ENCODE measurements around the gene MKNK2. TPM values are rescaled to one million over a fixed set of nuclear protein-coding genes. Genes with fewer than 3 reads are reported as not detected.

Gene MKNK2
- total and polyA plus RNA-seq, 10 of the 15 experiments (the other 5 are each of a cell fraction or from before 2014, with no cell fraction given), result 9.6 to 365 (median 69.9) TPM

DNA sequence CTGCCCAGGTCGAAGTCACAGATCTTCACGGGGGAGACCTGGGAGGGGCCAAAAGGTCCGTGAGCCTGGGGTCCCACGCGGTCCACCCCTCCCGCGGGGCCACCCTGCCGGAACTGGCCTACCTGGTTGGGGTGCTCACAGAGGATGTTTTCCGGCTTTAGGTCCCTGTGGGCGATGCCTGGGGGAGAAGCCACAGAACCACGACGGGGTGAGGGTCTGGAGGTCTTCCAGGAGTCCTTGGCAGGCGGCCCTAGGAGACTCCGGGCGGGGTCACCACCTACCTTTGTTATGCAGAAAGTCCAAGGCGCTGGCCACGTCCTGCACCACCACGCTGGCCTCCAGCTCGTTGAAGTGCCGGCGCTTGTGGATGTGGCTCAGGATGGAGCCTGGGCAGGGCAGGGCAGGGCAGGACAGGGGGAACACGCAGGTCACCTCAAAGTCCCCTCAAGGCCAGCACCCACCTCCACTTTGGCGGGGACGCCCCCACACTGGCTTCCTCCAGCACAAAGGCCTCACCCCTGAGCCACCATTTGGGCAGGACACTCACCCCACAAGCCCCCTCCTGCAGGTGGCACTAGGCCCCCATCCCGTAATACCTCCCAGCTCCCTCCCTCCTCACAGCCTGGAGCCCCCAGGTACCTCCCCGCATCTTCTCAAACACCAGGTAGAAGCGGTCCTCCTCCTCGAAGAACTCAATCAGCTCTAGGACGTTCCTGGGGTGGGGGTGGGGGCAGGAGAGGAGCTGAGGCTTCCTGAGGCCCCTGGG, 8.4 kb downstream of the MKNK2 start (continued):
- TF ChIP-seq SIX5 (IDR thresholded peaks at IDR 0.05; ENCODE audit: low read depth, low read length, severe bottlenecking) (no peak), HDGF (IDR thresholded peaks at IDR 0.05) (peak; percentile 17), ZNF207 (IDR thresholded peaks at IDR 0.05; ENCODE audit: borderline replicate concordance) (peak; percentile 29; the same call in 1 of the 2 replicates)

GRCh38 chr19:2041683-2042484, 9.2 kb downstream of the MKNK2 start:
- Histone ChIP-seq H3K27ac (ENCODE audit: control insufficient read depth, insufficient read depth) (peak overlapping the region; percentile 92), H3K9me3 (replicated peaks; ENCODE audit: control insufficient read depth, insufficient read depth, low read length) (no peaks in the 10 kb centered on the region), H3K4me3 (peak overlapping the region; percentile 71), H3K79me2 (ENCODE audit: control insufficient read depth, insufficient read depth, low read length) (peaks cover 38% of the 10 kb centered on the region), H3K4me2 (ENCODE audit: control insufficient read depth, insufficient read depth) (peak overlapping the region; percentile 99), H3K27me3 (replicated peaks in 1 of 2; ENCODE audit: control insufficient read depth in 2 of 2, insufficient read depth in 2 of 2, low read length in 1 of 2) (no peaks in the 10 kb centered on the region), H3K9ac (ENCODE audit: control insufficient read depth, insufficient read depth, low read length) (peak overlapping the region; percentile 86), H2AFZ (ENCODE audit: control insufficient read depth, low read depth, low read length) (peak overlapping the region; percentile 29; the same call in 1 of the 2 replicates), H3K36me3 (ENCODE audit: control insufficient read depth in 2 of 2, insufficient read depth in 2 of 2, low read length in 1 of 2) (peaks cover 23 to 33% of the 10 kb centered on the region in 2 experiments), H4K20me1 (ENCODE audit: control insufficient read depth, insufficient read depth) (no peaks in the 10 kb centered on the region; the same call in 1 of the 2 replicates), H3K4me1 (ENCODE audit: control insufficient read depth, insufficient read depth, low read length) (peaks cover 39% of the 10 kb centered on the region)
- intact Hi-C loops (cut with micrococcal nuclease; ENCODE audit: unreplicated experiment) (no loop called here), in situ Hi-C loops (cut with MboI) (no loop called here)
- BruUV-seq (replicated peaks), result no TSS peak
- FAIRE-seq (peak; percentile 97), ATAC-seq (peak; percentile 86), DNase-seq (ENCODE audit: low read depth, low spot score) (peak; percentile 73)
- ChIA-PET CTCF (interaction anchor here (0.9 to 1.5 kb wide), 8 partner anchors 10 to 51 kb away, joined by 3 to 7 read pairs (median 4); partner anchors contain the start of gene MKNK2), SMC1A (ENCODE audit: uncharacterized antibody, unreplicated experiment) (interaction anchor here (0.7 to 1.9 kb wide), 8 partner anchors 11 to 110 kb away, joined by 3 to 9 read pairs (median 4); partner anchors contain the start of gene AP3D1), RAD21 (ENCODE audit: unreplicated experiment) (interaction anchor here (0.7 to 2.4 kb wide), 15 partner anchors 9 to 177 kb away, joined by 3 to 17 read pairs (median 4); partner anchors contain the start of gene AP3D1), POLR2A (interaction anchor here (0.6 to 4.3 kb wide), 15 partner anchors 9 to 144 kb away, joined by 3 to 37 read pairs (median 4); partner anchors contain the start of gene MKNK2)
- WGBS (ENCODE audit: insufficient coverage, insufficient replicate concordance, low lambda C conversion rate, missing lambda C conversion rate), result under 1% methylated on average over 42 of the region's 77 CpGs
- TF ChIP-seq ZNF207 (IDR thresholded peaks at IDR 0.05; ENCODE audit: borderline replicate concordance), result peak; percentile 61; the same call in 1 of the 2 replicates
- TF ChIP-seq SREBF2 (IDR thresholded peaks at IDR 0.05; ENCODE audit: low read length), result 0 out of 2 replicates have a peak, but pooled peaks have one; percentile 18
- TF ChIP-seq, protein P1, sequence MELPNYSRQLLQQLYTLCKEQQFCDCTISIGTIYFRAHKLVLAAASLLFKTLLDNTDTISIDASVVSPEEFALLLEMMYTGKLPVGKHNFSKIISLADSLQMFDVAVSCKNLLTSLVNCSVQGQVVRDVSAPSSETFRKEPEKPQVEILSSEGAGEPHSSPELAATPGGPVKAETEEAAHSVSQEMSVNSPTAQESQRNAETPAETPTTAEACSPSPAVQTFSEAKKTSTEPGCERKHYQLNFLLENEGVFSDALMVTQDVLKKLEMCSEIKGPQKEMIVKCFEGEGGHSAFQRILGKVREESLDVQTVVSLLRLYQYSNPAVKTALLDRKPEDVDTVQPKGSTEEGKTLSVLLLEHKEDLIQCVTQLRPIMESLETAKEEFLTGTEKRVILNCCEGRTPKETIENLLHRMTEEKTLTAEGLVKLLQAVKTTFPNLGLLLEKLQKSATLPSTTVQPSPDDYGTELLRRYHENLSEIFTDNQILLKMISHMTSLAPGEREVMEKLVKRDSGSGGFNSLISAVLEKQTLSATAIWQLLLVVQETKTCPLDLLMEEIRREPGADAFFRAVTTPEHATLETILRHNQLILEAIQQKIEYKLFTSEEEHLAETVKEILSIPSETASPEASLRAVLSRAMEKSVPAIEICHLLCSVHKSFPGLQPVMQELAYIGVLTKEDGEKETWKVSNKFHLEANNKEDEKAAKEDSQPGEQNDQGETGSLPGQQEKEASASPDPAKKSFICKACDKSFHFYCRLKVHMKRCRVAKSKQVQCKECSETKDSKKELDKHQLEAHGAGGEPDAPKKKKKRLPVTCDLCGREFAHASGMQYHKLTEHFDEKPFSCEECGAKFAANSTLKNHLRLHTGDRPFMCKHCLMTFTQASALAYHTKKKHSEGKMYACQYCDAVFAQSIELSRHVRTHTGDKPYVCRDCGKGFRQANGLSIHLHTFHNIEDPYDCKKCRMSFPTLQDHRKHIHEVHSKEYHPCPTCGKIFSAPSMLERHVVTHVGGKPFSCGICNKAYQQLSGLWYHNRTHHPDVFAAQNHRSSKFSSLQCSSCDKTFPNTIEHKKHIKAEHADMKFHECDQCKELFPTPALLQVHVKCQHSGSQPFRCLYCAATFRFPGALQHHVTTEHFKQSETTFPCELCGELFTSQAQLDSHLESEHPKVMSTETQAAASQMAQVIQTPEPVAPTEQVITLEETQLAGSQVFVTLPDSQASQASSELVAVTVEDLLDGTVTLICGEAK (IDR thresholded peaks at IDR 0.05; ENCODE audit: borderline replicate concordance), result no peak
- no peak for TF ChIP-seq CEBPZ (IDR thresholded peaks at IDR 0.05; ENCODE audit: low read depth, low read length)
- TF ChIP-seq SMC3 (IDR thresholded peaks at IDR 0.05; ENCODE audit: borderline replicate concordance, low read length), result no peak
- TF ChIP-seq IRF4 (IDR thresholded peaks at IDR 0.05; ENCODE audit: low read depth, low read length), result no peak
- 0 out of 2 replicates have a peak, but pooled peaks have one; percentile 8 for TF ChIP-seq BCL11A (IDR thresholded peaks at IDR 0.05; ENCODE audit: low read depth, low read length)
